ENCODE results near the gene TSEN34.

The TSEN34 gene

GRCh38 chr19:54155694-54156093 is 35.4 kb upstream of the TSEN34 start:
- H3K4me3 ChIP-seq (ENCODE audit: control insufficient read depth in 1 of 7, extremely low read depth in 1 of 7, insufficient read depth in 4 of 7, low read depth in 2 of 7, low read length in 6 of 7): no peak overlapping the region
- no peaks in the 10 kb centered on the region for H3K27me3 ChIP-seq (replicated peaks in 2 of 5; ENCODE audit: control insufficient read depth in 4 of 5, insufficient read depth in 5 of 5, low read length in 4 of 5)
- H3K36me3 ChIP-seq (ENCODE audit: control insufficient read depth in 4 of 4, insufficient read depth in 4 of 4, low read length in 3 of 4): peaks cover 2 to 73% (median 56%) of the 10 kb centered on the region in 4 experiments
- H3K9me3 ChIP-seq (ENCODE audit: control extremely low read depth in 1 of 5, control insufficient read depth in 4 of 5, insufficient read depth in 2 of 5, low read depth in 1 of 5, low read length in 4 of 5): no peaks in the 10 kb centered on the region
- WGBS (ENCODE audit: insufficient coverage): 95% methylated on average over 13 of the region's 19 CpGs
- DNase-seq: no peak
- CTCF ChIA-PET: interaction anchor here (1.6 kb wide), 1 partner anchor 10 kb away, joined by 5 read pairs; no protein-coding TSS in a partner anchor
- POLR2A ChIA-PET: interaction anchor here (1.2 kb wide), 1 partner anchor 14 kb away, joined by 3 read pairs; no protein-coding TSS in a partner anchor
- H3K27ac ChIP-seq (ENCODE audit: insufficient read depth in 1 of 2, low read depth in 1 of 2, low read length in 2 of 2, poor library complexity in 1 of 2, severe bottlenecking in 2 of 2): no peak overlapping the region
- peaks cover 3 to 29% (median 21%) of the 10 kb centered on the region in 4 experiments for H3K4me1 ChIP-seq (ENCODE audit: control extremely low read depth in 1 of 4, control insufficient read depth in 4 of 4, insufficient read depth in 4 of 4, low read length in 3 of 4)

- no peaks in the 10 kb centered on the region for H3K9me3 ChIP-seq (ENCODE audit: control extremely low read depth in 1 of 5, control insufficient read depth in 4 of 5, insufficient read depth in 2 of 5, low read depth in 1 of 5, low read length in 4 of 5)
- H3K36me3 ChIP-seq (ENCODE audit: control insufficient read depth in 4 of 4, insufficient read depth in 4 of 4, low read length in 3 of 4): peaks cover 2 to 67% (median 50%) of the 10 kb centered on the region in 4 experiments
- 92% methylated on average over 9 of the region's 11 CpGs for WGBS (ENCODE audit: insufficient coverage)
- no peak for DNase-seq
- POLR2A ChIA-PET: no interaction called here
- peaks cover 3 to 33% (median 26%) of the 10 kb centered on the region in 4 experiments for H3K4me1 ChIP-seq (ENCODE audit: control extremely low read depth in 1 of 4, control insufficient read depth in 4 of 4, insufficient read depth in 4 of 4, low read length in 3 of 4)
- no peaks in the 10 kb centered on the region for H3K27me3 ChIP-seq (replicated peaks in 2 of 5; ENCODE audit: control insufficient read depth in 4 of 5, insufficient read depth in 5 of 5, low read length in 4 of 5)
- no peak overlapping the region for H3K4me3 ChIP-seq (ENCODE audit: control insufficient read depth in 1 of 7, extremely low read depth in 1 of 7, insufficient read depth in 4 of 7, low read depth in 2 of 7, low read length in 6 of 7)
- CTCF ChIA-PET: interaction anchor here (1.1 to 1.6 kb wide), 3 partner anchors 11 to 13 kb away, joined by 3 to 5 read pairs (median 4); no protein-coding TSS in a partner anchor
- no peak overlapping the region for H3K27ac ChIP-seq (ENCODE audit: insufficient read depth in 1 of 2, low read depth in 1 of 2, low read length in 2 of 2, poor library complexity in 1 of 2, severe bottlenecking in 2 of 2)
Measured at GRCh38 chr19:54156490-54156889, 34.6 kb upstream of the TSEN34 start.

GRCh38 chr19:54156953-54157352 is 34.2 kb upstream of the TSEN34 start:
- no peak overlapping the region for H3K4me3 ChIP-seq (ENCODE audit: control insufficient read depth in 1 of 7, extremely low read depth in 1 of 7, insufficient read depth in 4 of 7, low read depth in 2 of 7, low read length in 6 of 7)
- H3K27ac ChIP-seq (ENCODE audit: insufficient read depth in 1 of 2, low read depth in 1 of 2, low read length in 2 of 2, poor library complexity in 1 of 2, severe bottlenecking in 2 of 2): no peak overlapping the region
- POLR2A ChIA-PET: no interaction called here
- peaks cover 3 to 37% (median 29%) of the 10 kb centered on the region in 4 experiments for H3K4me1 ChIP-seq (ENCODE audit: control extremely low read depth in 1 of 4, control insufficient read depth in 4 of 4, insufficient read depth in 4 of 4, low read length in 3 of 4)
- H3K9me3 ChIP-seq (ENCODE audit: control extremely low read depth in 1 of 5, control insufficient read depth in 4 of 5, insufficient read depth in 2 of 5, low read depth in 1 of 5, low read length in 4 of 5): no peaks in the 10 kb centered on the region
- H3K36me3 ChIP-seq (ENCODE audit: control insufficient read depth in 4 of 4, insufficient read depth in 4 of 4, low read length in 3 of 4): peaks cover 2 to 62% (median 48%) of the 10 kb centered on the region in 4 experiments
- WGBS (ENCODE audit: insufficient coverage): 100% methylated on average over 3 of the region's 3 CpGs
- CTCF ChIA-PET: interaction anchor here (1.1 to 1.6 kb wide), 4 partner anchors 11 to 18 kb away, joined by 3 to 5 read pairs (median 4); no protein-coding TSS in a partner anchor
- no peak for DNase-seq
- H3K27me3 ChIP-seq (replicated peaks in 2 of 5; ENCODE audit: control insufficient read depth in 4 of 5, insufficient read depth in 5 of 5, low read length in 4 of 5): no peaks in the 10 kb centered on the region

GRCh38 chr19:54158812-54159351 is 32.2 kb upstream of the TSEN34 start:
- H3K4me3 ChIP-seq (ENCODE audit: control insufficient read depth in 1 of 7, extremely low read depth in 1 of 7, insufficient read depth in 4 of 7, low read depth in 2 of 7, low read length in 6 of 7): peak overlapping the region; percentile 54 to 94 (median 77)
- peaks cover 5 to 53% (median 36%) of the 10 kb centered on the region in 4 experiments for H3K4me1 ChIP-seq (ENCODE audit: control extremely low read depth in 1 of 4, control insufficient read depth in 4 of 4, insufficient read depth in 4 of 4, low read length in 3 of 4)
- WGBS (ENCODE audit: insufficient coverage): 4% methylated on average over 13 of the region's 19 CpGs
- POLR2A ChIA-PET: interaction anchor here (0.6 to 2.2 kb wide), 7 partner anchors 9 to 51 kb away, joined by 3 to 10 read pairs (median 5); partner anchors contain the start of genes CNOT3, MBOAT7, PRPF31 and TFPT
- CTCF ChIA-PET: interaction anchor here (0.7 to 2.5 kb wide), 5 partner anchors 9 to 68 kb away, joined by 3 to 11 read pairs (median 4); partner anchors contain the start of genes CNOT3 and MBOAT7
- peak overlapping the region; percentile 70 to 90 for H3K27ac ChIP-seq (ENCODE audit: insufficient read depth in 1 of 2, low read depth in 1 of 2, low read length in 2 of 2, poor library complexity in 1 of 2, severe bottlenecking in 2 of 2)
- peaks cover 0 to 4% (median 0%) of the 10 kb centered on the region in 5 experiments for H3K27me3 ChIP-seq (replicated peaks in 2 of 5; ENCODE audit: control insufficient read depth in 4 of 5, insufficient read depth in 5 of 5, low read length in 4 of 5)
- H3K36me3 ChIP-seq (ENCODE audit: control insufficient read depth in 4 of 4, insufficient read depth in 4 of 4, low read length in 3 of 4): peaks cover 2 to 43% (median 31%) of the 10 kb centered on the region in 4 experiments
- DNase-seq: peak in 1 of 3 donors; percentile 13
- H3K9me3 ChIP-seq (ENCODE audit: control extremely low read depth in 1 of 5, control insufficient read depth in 4 of 5, insufficient read depth in 2 of 5, low read depth in 1 of 5, low read length in 4 of 5): no peaks in the 10 kb centered on the region

- peak within 1 kb of the TSS; percentile 70 to 90 for H3K27ac ChIP-seq (ENCODE audit: insufficient read depth in 1 of 2, low read depth in 1 of 2, low read length in 2 of 2, poor library complexity in 1 of 2, severe bottlenecking in 2 of 2)
Measured at GRCh38 chr19:54159352-54160181, 31.5 kb upstream of the TSEN34 start, which contains the start of gene LENG1. Gene LENG1, minus strand, starts transcription at chr19:54159721. Its CDS starts 26 bp downstream, at chr19:54159695.

GRCh38 chr19:54160182-54160811 is 30.8 kb upstream of the TSEN34 start:
- CTCF ChIA-PET: interaction anchor here (1.5 to 2.5 kb wide), 2 partner anchors 9 to 22 kb away, joined by 3 to 9 read pairs; partner anchors contain the start of gene CNOT3
- DNase-seq: no peak
- H3K27ac ChIP-seq (ENCODE audit: insufficient read depth in 1 of 2, low read depth in 1 of 2, low read length in 2 of 2, poor library complexity in 1 of 2, severe bottlenecking in 2 of 2): peak overlapping the region; percentile 66 to 87
- H3K4me1 ChIP-seq (ENCODE audit: control extremely low read depth in 1 of 4, control insufficient read depth in 4 of 4, insufficient read depth in 4 of 4, low read length in 3 of 4): peaks cover 5 to 52% (median 45%) of the 10 kb centered on the region in 4 experiments
- peaks cover 0 to 3% (median 0%) of the 10 kb centered on the region in 5 experiments for H3K9me3 ChIP-seq (ENCODE audit: control extremely low read depth in 1 of 5, control insufficient read depth in 4 of 5, insufficient read depth in 2 of 5, low read depth in 1 of 5, low read length in 4 of 5)
- peaks cover 2 to 29% (median 19%) of the 10 kb centered on the region in 4 experiments for H3K36me3 ChIP-seq (ENCODE audit: control insufficient read depth in 4 of 4, insufficient read depth in 4 of 4, low read length in 3 of 4)
- peaks cover 0 to 11% (median 0%) of the 10 kb centered on the region in 5 experiments for H3K27me3 ChIP-seq (replicated peaks in 2 of 5; ENCODE audit: control insufficient read depth in 4 of 5, insufficient read depth in 5 of 5, low read length in 4 of 5)
- WGBS (ENCODE audit: insufficient coverage): 3% methylated on average over 19 of the region's 28 CpGs
- POLR2A ChIA-PET: interaction anchor here (2.0 to 2.2 kb wide), 3 partner anchors 23 to 47 kb away, joined by 7 to 10 read pairs (median 9); partner anchors contain the start of genes CNOT3 and MBOAT7
- H3K4me3 ChIP-seq (ENCODE audit: control insufficient read depth in 1 of 7, extremely low read depth in 1 of 7, insufficient read depth in 4 of 7, low read depth in 2 of 7, low read length in 6 of 7): peak overlapping the region; percentile 54 to 94 (median 83)

More at GRCh38 chr19:54159352-54160181, 31.5 kb upstream of the TSEN34 start, which contains the start of gene LENG1:
- H3K4me3 ChIP-seq (ENCODE audit: control insufficient read depth in 1 of 7, extremely low read depth in 1 of 7, insufficient read depth in 4 of 7, low read depth in 2 of 7, low read length in 6 of 7): peak within 1 kb of the TSS; percentile 54 to 94 (median 83)
- peaks cover 2 to 36% (median 25%) of the 10 kb centered on the region in 4 experiments for H3K36me3 ChIP-seq (ENCODE audit: control insufficient read depth in 4 of 4, insufficient read depth in 4 of 4, low read length in 3 of 4)
- DNase-seq: peak; percentile 100
- H3K27me3 ChIP-seq (replicated peaks in 2 of 5; ENCODE audit: control insufficient read depth in 4 of 5, insufficient read depth in 5 of 5, low read length in 4 of 5): peaks cover 0 to 10% (median 0%) of the 10 kb centered on the region in 5 experiments
- no peaks in the 10 kb centered on the region for H3K9me3 ChIP-seq (ENCODE audit: control extremely low read depth in 1 of 5, control insufficient read depth in 4 of 5, insufficient read depth in 2 of 5, low read depth in 1 of 5, low read length in 4 of 5)
- WGBS (ENCODE audit: insufficient coverage): 0% methylated on average over 70 of the region's 72 CpGs
- ChIA-PET POLR2A (interaction anchor here (0.6 to 2.2 kb wide), 7 partner anchors 9 to 51 kb away, joined by 3 to 10 read pairs (median 5); partner anchors contain the start of genes CNOT3, MBOAT7, PRPF31 and TFPT), CTCF (interaction anchor here (1.5 to 2.5 kb wide), 4 partner anchors 9 to 30 kb away, joined by 3 to 11 read pairs (median 6); partner anchors contain the start of genes CNOT3 and MBOAT7)
- H3K4me1 ChIP-seq (ENCODE audit: control extremely low read depth in 1 of 4, control insufficient read depth in 4 of 4, insufficient read depth in 4 of 4, low read length in 3 of 4): peaks cover 5 to 58% (median 43%) of the 10 kb centered on the region in 4 experiments
